ENCODE measurements around the gene JAK3. TPM values are rescaled to one million over a fixed set of nuclear protein-coding genes. Genes with fewer than 3 reads are reported as not detected.

The JAK3 gene
- total RNA-seq, 1 donor from 2014 or later: 8.0 TPM

DNA sequence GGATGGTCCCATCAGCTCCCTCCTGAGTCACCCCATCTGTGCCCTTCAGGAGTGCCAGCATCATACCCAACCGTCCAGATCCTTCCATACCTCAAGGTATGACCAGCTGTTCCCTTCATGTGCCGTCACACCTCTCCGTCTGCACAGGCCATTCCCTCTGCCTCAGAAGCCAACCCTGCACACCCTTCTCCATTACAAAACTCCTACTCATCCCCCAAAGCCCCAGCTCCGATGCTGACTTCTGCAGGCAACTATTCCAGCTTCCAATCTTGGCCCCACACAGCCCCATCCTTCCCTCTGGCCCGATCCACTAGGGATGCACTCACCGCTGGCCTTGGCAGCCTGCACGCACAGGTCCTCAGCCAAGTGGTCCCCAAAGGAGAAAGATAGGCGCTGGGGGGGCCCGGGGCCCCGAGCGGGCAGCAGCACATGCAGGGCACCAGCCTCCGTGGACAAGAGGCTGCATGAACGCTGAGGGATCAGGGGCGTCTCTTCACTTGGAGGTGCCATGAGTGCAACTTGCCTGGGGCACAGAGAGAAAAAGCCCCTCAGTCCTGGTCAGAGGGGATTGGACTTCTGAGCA, 3.8 kb downstream of the JAK3 start:
- no peak overlapping the region for H3K4me3 ChIP-seq (ENCODE audit: low read depth, low read length)
- TF ChIP-seq, protein P1, sequence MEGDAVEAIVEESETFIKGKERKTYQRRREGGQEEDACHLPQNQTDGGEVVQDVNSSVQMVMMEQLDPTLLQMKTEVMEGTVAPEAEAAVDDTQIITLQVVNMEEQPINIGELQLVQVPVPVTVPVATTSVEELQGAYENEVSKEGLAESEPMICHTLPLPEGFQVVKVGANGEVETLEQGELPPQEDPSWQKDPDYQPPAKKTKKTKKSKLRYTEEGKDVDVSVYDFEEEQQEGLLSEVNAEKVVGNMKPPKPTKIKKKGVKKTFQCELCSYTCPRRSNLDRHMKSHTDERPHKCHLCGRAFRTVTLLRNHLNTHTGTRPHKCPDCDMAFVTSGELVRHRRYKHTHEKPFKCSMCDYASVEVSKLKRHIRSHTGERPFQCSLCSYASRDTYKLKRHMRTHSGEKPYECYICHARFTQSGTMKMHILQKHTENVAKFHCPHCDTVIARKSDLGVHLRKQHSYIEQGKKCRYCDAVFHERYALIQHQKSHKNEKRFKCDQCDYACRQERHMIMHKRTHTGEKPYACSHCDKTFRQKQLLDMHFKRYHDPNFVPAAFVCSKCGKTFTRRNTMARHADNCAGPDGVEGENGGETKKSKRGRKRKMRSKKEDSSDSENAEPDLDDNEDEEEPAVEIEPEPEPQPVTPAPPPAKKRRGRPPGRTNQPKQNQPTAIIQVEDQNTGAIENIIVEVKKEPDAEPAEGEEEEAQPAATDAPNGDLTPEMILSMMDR (conservative IDR thresholded peaks at IDR 0.05; ENCODE audit: low read depth, low read length): no peak
- DNase-seq (ENCODE audit: low read depth): no peak

DNA sequence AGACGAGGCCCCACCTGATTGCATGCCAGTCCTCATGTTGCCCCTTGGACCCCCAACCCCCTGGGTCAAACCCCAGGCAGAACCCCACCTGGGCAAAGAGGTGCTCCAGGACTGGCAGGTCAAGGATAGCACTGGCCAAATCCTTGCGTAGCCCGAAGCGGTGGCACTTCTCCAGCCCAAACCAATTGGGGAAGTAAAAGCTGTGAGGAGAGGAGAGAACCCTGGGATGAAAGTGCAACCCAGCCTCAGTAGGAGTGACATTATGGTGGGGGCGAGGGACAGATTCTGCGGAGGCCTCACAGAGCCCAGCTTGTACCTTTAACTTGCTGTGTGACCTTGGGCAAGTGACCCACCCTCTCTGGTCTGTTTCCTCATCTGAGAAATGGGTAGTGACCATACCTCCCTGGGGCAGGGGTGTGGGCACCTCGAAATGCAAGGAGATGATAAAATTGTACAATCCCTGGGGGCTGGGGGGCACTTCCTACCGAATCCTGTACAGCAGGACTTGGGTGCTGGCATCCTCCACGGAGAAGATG, 4.4 kb downstream of the JAK3 start:
- TF ChIP-seq, protein P1 (conservative IDR thresholded peaks at IDR 0.05; ENCODE audit: low read depth, low read length): no peak
- no peak for DNase-seq (ENCODE audit: low read depth)
- H3K4me3 ChIP-seq (ENCODE audit: low read depth, low read length): no peak overlapping the region

DNA sequence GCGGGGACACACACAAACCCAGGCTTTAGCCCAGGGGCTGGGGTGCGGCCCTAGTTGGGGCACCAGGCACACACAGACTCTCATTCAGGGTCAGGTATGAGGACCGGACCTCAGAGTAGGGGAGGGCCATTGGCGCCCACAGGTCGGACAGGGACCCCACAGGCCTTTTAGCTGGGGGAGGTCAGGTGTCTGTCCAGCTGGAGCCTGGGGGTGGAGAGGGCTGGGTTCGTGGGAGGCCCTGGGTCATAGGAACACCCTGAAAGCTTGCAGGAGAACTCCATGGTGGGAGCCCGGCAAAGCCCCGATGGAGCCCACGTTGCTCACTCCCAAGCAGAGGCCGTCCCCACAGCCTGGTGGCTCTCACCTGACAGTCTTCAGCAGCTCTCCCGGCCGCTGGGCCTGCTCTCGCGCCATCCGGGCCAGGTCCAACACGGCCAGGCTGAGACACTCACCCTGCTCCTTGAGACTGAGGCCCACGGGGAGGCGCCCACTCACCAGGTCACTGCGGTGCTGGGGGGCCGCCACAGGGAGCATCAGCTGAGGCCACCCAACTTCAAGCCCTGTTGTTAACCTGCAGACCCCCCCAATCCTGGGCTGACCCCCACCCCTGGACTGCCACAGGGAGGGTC, 5.0 kb downstream of the JAK3 start:
- TF ChIP-seq, protein P1 (conservative IDR thresholded peaks at IDR 0.05; ENCODE audit: low read depth, low read length): no peak
- DNase-seq (ENCODE audit: low read depth): no peak
- peak overlapping the region; percentile 53 for H3K4me3 ChIP-seq (ENCODE audit: low read depth, low read length)

DNA sequence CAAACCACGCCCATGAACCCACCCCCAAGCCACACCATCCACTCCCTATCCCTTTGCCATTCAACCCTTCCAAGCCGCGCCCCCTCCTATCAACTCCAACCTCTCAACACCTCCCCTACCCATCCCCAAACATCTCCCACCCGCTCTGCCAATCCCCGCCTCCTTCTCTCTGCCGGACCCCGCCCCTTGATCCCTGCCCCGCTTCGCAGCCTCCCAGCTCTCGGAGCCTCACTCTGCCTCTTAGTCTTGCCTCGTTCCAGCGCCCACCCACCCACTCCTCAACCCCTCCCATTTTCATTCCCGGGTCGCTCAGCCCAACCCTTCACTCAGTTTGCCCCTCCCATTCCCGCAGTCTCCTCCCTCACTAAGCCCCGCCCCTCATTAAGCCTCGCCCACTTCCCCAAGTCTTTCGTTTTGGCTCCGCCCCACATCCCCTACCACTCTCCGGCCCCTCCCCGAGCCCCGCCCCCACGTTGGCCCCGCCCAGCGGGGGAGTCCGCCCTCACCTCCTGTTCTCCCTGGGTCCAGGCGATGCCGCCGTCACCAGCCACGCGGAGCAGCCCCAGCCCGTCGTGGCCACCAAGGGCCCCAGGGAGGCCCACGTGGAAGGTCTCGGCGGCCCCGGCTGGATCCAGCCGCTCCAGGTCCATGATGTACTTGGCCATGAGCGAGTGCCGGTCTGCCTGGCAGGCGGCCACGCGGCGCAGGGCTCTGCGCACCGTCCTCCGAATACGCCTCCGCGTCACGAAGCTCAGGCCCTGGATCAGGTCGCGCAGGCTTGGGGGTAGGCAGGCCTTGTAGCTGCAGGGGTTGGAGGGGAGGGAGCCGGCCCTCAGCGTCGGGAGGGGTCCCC, 5.7 kb downstream of the JAK3 start:
- DNase-seq (ENCODE audit: low read depth): peak; percentile 42
- TF ChIP-seq, protein P1 (conservative IDR thresholded peaks at IDR 0.05; ENCODE audit: low read depth, low read length): no peak

DNA sequence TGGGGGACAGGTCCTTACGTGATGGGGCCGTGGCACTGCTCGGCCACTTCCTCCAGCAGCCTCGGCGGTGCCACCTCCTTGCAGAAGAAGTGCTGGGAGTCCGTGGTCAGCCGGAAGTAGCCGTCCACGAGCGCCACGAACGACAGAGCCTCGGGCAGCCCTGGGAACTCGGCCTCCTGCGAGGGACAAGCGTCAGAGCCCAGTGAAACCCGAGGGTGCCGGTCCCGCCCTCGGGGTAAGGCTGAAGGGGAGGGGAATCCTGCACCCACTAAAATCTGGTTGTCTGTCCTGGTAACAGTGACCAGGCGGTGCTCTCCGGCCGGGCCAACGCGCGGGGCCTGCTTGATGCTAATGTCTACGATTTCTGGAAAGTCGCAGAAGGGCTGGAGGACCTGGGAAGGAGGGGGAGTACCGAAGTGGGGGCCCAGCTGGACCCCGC, 6.4 kb downstream of the JAK3 start:
- DNase-seq (ENCODE audit: low read depth): no peak
- TF ChIP-seq, protein P1 (conservative IDR thresholded peaks at IDR 0.05; ENCODE audit: low read depth, low read length): no peak
- peak overlapping the region; percentile 55 for H3K4me3 ChIP-seq (ENCODE audit: low read depth, low read length)

More for the DNA sequence above, 5.7 kb downstream of the JAK3 start:
- H3K4me3 ChIP-seq (ENCODE audit: low read depth, low read length): peak overlapping the region; percentile 55

DNA sequence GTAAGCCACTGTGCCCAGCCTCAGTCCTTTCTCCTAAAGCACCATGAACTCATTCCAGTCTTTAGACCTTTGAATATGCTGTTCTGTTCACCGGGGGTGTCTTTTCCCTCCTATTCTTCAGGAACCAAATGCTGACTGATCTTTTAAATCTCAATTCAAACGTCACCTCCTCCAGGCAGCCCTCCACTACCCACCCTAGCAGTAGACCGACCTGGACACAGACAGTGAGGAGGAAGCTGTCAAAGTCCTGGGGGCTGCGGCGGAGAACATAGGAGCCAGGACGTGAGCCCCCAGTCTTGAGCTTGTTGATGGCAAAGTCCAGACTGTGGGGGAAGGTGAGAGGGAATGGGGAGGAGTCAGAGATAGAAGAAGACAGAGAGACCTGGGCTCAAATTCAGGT, 7.8 kb downstream of the JAK3 start:
- no peak overlapping the region for H3K4me3 ChIP-seq (ENCODE audit: low read depth, low read length)
- no peak for DNase-seq (ENCODE audit: low read depth)
- TF ChIP-seq, protein P1 (conservative IDR thresholded peaks at IDR 0.05; ENCODE audit: low read depth, low read length): no peak
